ENCODE data around the gene SMPD4.
"Not testable (repeated sequence)": the region's sequence is repeated elsewhere in the genome, so short reads cannot be mapped to it uniquely, and the experiment has no call there.

SMPD4 gene

GRCh38 chr2:130187268-130187667 is 5.9 kb upstream of the SMPD4 start:
- DNase-seq: no peak

- DNase-seq: no peak
Observed at GRCh38 chr2:130186391-130186790, 5.0 kb upstream of the SMPD4 start.

- DNase-seq: no peak
Observed at GRCh38 chr2:130185896-130186295, 4.5 kb upstream of the SMPD4 start.

GRCh38 chr2:130185436-130185835 is 4.0 kb upstream of the SMPD4 start:
- no peak for DNase-seq

- no peak for DNase-seq
Observed at GRCh38 chr2:130183512-130184373, 2.3 kb upstream of the SMPD4 start.

GRCh38 chr2:130182826-130183511 is 1.6 kb upstream of the SMPD4 start:
- DNase-seq: not testable (repeated sequence)

- peak; percentile 85 for DNase-seq
Observed at GRCh38 chr2:130181880-130182682, 679 bp upstream of the SMPD4 start, which contains the start of gene MZT2B. TSS of gene MZT2B (plus strand) at chr2:130182262. CDS start at chr2:130182283, 21 bp downstream.

GRCh38 chr2:130180404-130181324 is 738 bp downstream of the SMPD4 start:
- not testable (repeated sequence) for DNase-seq

- DNase-seq: not testable (repeated sequence)
Observed at GRCh38 chr2:130174866-130175265, 6.5 kb downstream of the SMPD4 start.

GRCh38 chr2:130169896-130170295 is 11.5 kb downstream of the SMPD4 start:
- no peak for DNase-seq

- not testable (repeated sequence) for DNase-seq
Observed at GRCh38 chr2:130169163-130169562, 12.2 kb downstream of the SMPD4 start.

- not testable (repeated sequence) for DNase-seq
Observed at GRCh38 chr2:130166611-130167010, 14.8 kb downstream of the SMPD4 start.

- no peak for DNase-seq
Observed at GRCh38 chr2:130165293-130166016, 15.9 kb downstream of the SMPD4 start.

GRCh38 chr2:130162968-130163367 is 18.4 kb downstream of the SMPD4 start:
- DNase-seq: no peak

- not testable (repeated sequence) for DNase-seq
Observed at GRCh38 chr2:130162486-130162885, 18.9 kb downstream of the SMPD4 start.

GRCh38 chr2:130160838-130161705 is 20.3 kb downstream of the SMPD4 start:
- not testable (repeated sequence) for DNase-seq

- no peak for DNase-seq
Observed at GRCh38 chr2:130160131-130160530, 21.3 kb downstream of the SMPD4 start.

GRCh38 chr2:130159376-130159775 is 22.0 kb downstream of the SMPD4 start:
- DNase-seq: not testable (repeated sequence)

- DNase-seq: no peak
Observed at GRCh38 chr2:130158631-130159030, 22.8 kb downstream of the SMPD4 start.

GRCh38 chr2:130157825-130158514 is 23.4 kb downstream of the SMPD4 start:
- DNase-seq: not testable (repeated sequence)
